Measurements from ENCODE around the gene UBE2E2. TPM values are rescaled to one million over a fixed set of nuclear protein-coding genes. Genes with fewer than 3 reads are reported as not detected.

The UBE2E2 gene
- total RNA-seq, 1 experiment from 2014 or later: 54.9 TPM

GRCh38 chr3:23637339-23637738, 434.2 kb downstream of the UBE2E2 start:
- Mint-ChIP-seq H3K4me1 (peaks cover 5% of the 10 kb centered on the region), H3K4me3 (no peak overlapping the region), H3K9me3 (peaks cover 16% of the 10 kb centered on the region), H3K27ac (no peak overlapping the region), H3K36me3 (peaks cover 12% of the 10 kb centered on the region), H3K27me3 (ENCODE audit: low read depth) (no peaks in the 10 kb centered on the region)
- DNase-seq (ENCODE audit: low spot score): no peak
- CTCF ChIA-PET: no interaction called here
- TF ChIP-seq ZNF232 (CRISPR knock-in tag; IDR thresholded peaks at IDR 0.05): no peak
- no peak for TF ChIP-seq STAT6 (CRISPR knock-in tag; conservative IDR thresholded peaks at IDR 0.05; ENCODE audit: low read depth)
- no peak for TF ChIP-seq GRHL2 (CRISPR knock-in tag; IDR thresholded peaks at IDR 0.05; ENCODE audit: insufficient replicate concordance, severe bottlenecking)
- TF ChIP-seq OVOL2 (CRISPR knock-in tag; IDR thresholded peaks at IDR 0.05; ENCODE audit: borderline replicate concordance): no peak
- TF ChIP-seq CREB1 (CRISPR knock-in tag; IDR thresholded peaks at IDR 0.05): no peak
- no peak for TF ChIP-seq ZNF138 (CRISPR knock-in tag; conservative IDR thresholded peaks at IDR 0.05)
- no peak for ATAC-seq
- POLR2A ChIA-PET: no interaction called here

- H3K27ac Mint-ChIP-seq: no peak overlapping the region
- POLR2A ChIA-PET: no interaction called here
Measured at GRCh38 chr3:23640471-23641146, 437.5 kb downstream of the UBE2E2 start.

More at GRCh38 chr3:23640471-23641146, 437.5 kb downstream of the UBE2E2 start:
- peaks cover 21% of the 10 kb centered on the region for H3K4me1 Mint-ChIP-seq
- ATAC-seq (no peak), DNase-seq (ENCODE audit: low spot score) (no peak)
- H3K9me3 Mint-ChIP-seq: peaks cover 34% of the 10 kb centered on the region
- peaks cover 27% of the 10 kb centered on the region for H3K36me3 Mint-ChIP-seq
- H3K4me3 Mint-ChIP-seq: no peak overlapping the region
- TF ChIP-seq GRHL2 (CRISPR knock-in tag; IDR thresholded peaks at IDR 0.05; ENCODE audit: insufficient replicate concordance, severe bottlenecking) (no peak), ATF3 (CRISPR knock-in tag; conservative IDR thresholded peaks at IDR 0.05) (no peak), CREB1 (CRISPR knock-in tag; IDR thresholded peaks at IDR 0.05) (no peak), TCF7 (CRISPR knock-in tag; IDR thresholded peaks at IDR 0.05; ENCODE audit: low read depth) (no peak), AFF4 (CRISPR knock-in tag; IDR thresholded peaks at IDR 0.05; ENCODE audit: borderline replicate concordance) (no peak), JAZF1 (CRISPR knock-in tag; IDR thresholded peaks at IDR 0.05) (no peak), RELA (CRISPR knock-in tag; IDR thresholded peaks at IDR 0.05; ENCODE audit: borderline replicate concordance) (no peak), NR2C2 (CRISPR knock-in tag; IDR thresholded peaks at IDR 0.05) (no peak), NFATC4 (CRISPR knock-in tag; IDR thresholded peaks at IDR 0.05) (no peak), JUN (CRISPR knock-in tag; IDR thresholded peaks at IDR 0.05) (no peak), ATF2 (CRISPR knock-in tag; IDR thresholded peaks at IDR 0.05; ENCODE audit: borderline replicate concordance, low read depth) (no peak), TEAD1 (CRISPR knock-in tag; IDR thresholded peaks at IDR 0.05) (no peak), HMGXB4 (CRISPR knock-in tag; IDR thresholded peaks at IDR 0.05) (no peak), ELF4 (CRISPR knock-in tag; IDR thresholded peaks at IDR 0.05; ENCODE audit: low read depth) (no peak), ESRRA (CRISPR knock-in tag; IDR thresholded peaks at IDR 0.05; ENCODE audit: borderline replicate concordance) (no peak), ZNF416 (CRISPR knock-in tag; IDR thresholded peaks at IDR 0.05) (no peak), NR3C1 (CRISPR knock-in tag; conservative IDR thresholded peaks at IDR 0.05; ENCODE audit: low read depth) (no peak), ZNF423 (CRISPR knock-in tag; IDR thresholded peaks at IDR 0.05) (no peak), ZNF121 (CRISPR knock-in tag; IDR thresholded peaks at IDR 0.05) (no peak), CTCF (IDR thresholded peaks at IDR 0.05) (no peak)
- CTCF ChIA-PET: interaction anchor here (0.8 kb wide), 1 partner anchor 10 kb away, joined by 4 read pairs; no protein-coding TSS in a partner anchor
- peaks cover 4% of the 10 kb centered on the region; the same call in 1 of the 2 replicates for H3K27me3 Mint-ChIP-seq (ENCODE audit: low read depth)

All from WTC11 (cell line).